Coronary artery (tissue), 2 donors: ENCODE results near the gene ANXA10.

Experiments
- DNase-seq: peaks from one replicate; pipeline ENCODE4 v3.0.0-alpha.2; 2017; ENCODE audit warnings: low spot score
- H3K27ac ChIP-seq, 2 donors: fragments of 200-600 bp; sonication (generic); one replicate each; pipeline ENCODE4 v1.5.1; 2016 to 2019
- H3K4me3 ChIP-seq: fragments of 200-600 bp; sonication (generic); 2 replicates; pipeline ENCODE4 v1.5.1; 2016; ENCODE audit warnings: mild to moderate bottlenecking, moderate library complexity
- CTCF ChIP-seq: fragments of 200-600 bp; sonication (generic); IDR thresholded peaks from one replicate; pipeline ENCODE4 v1.5.1; 2019; ENCODE audit warnings: antibody characterized with exemption

Gene ANXA10

GRCh38 chr4:168070903-168071302 is 21.4 kb upstream of the ANXA10 start:
- Histone ChIP-seq H3K27ac (no peak overlapping the region), H3K4me3 (no peak overlapping the region)
- no peak for TF ChIP-seq CTCF
- no peak for DNase-seq

- no peak for TF ChIP-seq CTCF
- H3K27ac ChIP-seq: no peak overlapping the region
- no peak for DNase-seq
- H3K4me3 ChIP-seq: no peak overlapping the region
These were observed 21.0 kb upstream of the ANXA10 start for GRCh38 chr4:168071304-168071703.

- no peak for TF ChIP-seq CTCF
- H3K4me3 ChIP-seq: no peak overlapping the region
- DNase-seq: no peak
- no peak overlapping the region for H3K27ac ChIP-seq
These were observed 17.5 kb upstream of the ANXA10 start for GRCh38 chr4:168074861-168075260.

GRCh38 chr4:168076989-168077725 is 15.2 kb upstream of the ANXA10 start:
- Histone ChIP-seq H3K27ac (no peak overlapping the region), H3K4me3 (no peak overlapping the region)
- no peak for DNase-seq
- TF ChIP-seq CTCF: peak; percentile 52

GRCh38 chr4:168077726-168078239 is 14.6 kb upstream of the ANXA10 start:
- no peak for TF ChIP-seq CTCF
- no peak for DNase-seq
- no peak overlapping the region for H3K27ac ChIP-seq
- no peak overlapping the region for H3K4me3 ChIP-seq

GRCh38 chr4:168082379-168082778 is 10.0 kb upstream of the ANXA10 start:
- no peak for TF ChIP-seq CTCF
- H3K27ac ChIP-seq: no peak overlapping the region
- no peak for DNase-seq
- H3K4me3 ChIP-seq: no peak overlapping the region

GRCh38 chr4:168095776-168096406 is 3.6 kb downstream of the ANXA10 start:
- Histone ChIP-seq H3K27ac (no peak overlapping the region), H3K4me3 (no peak overlapping the region)
- TF ChIP-seq CTCF: no peak
- no peak for DNase-seq
